ENCODE results near the gene SLC4A4.

- no peak for TF ChIP-seq POLR2A (IDR thresholded peaks at IDR 0.05; ENCODE audit: low read length)
- TF ChIP-seq GATA1 (IDR thresholded peaks at IDR 0.05; ENCODE audit: low read depth, low read length), result no peak
Measured at GRCh38 chr4:71595576-71596108, 256.8 kb downstream of the SLC4A4 start.

Data from erythroblast (primary cell).